RKO (cell line): ENCODE data around the gene SLC39A3.
"Not testable (repeated sequence)": the region's sequence is repeated elsewhere in the genome, so short reads cannot be mapped to it uniquely, and the experiment has no call there.

Source experiments
- DNase-seq: peaks from one replicate; pipeline ENCODE4 v3.0.0-alpha.2; 2016; ENCODE audit warnings: low spot score

Gene SLC39A3

DNA sequence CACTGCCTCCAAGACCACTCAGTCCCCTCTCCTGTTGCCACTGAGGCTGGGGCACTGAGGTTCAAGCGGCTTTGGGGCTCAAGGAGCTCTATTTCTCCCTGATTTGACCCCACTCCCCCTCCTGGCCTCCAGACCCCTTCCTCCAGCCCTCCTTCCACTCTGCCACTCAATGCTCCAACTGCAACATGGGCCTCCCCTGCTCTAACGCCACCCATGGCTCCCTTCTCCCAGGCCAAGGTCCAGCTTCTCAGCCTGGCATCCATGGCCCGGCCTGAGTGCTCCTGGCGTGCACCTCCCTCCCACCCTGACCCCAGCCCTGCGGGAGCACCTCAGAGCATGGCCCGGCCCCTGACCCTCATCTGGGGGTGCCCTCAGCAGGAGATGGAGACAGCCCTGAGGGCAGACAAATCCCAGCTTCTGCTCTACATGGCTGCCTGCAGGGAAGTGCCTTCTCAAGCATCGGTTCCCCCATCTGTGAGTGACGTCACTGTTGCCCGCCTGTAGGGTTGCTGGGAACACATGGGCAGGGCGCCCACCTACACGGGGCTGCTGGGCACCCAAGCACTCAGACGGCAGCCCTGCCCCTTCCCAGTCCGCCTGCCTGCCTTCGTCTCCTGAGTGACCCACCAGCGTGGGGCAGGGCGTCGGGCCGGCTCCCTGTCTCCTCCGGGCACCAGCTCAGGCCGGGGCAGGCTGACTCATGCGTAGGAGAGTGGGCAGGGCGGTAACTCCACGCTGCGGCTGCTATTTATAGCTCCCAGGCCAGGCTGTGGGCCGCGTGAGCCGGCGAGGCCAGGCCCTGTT is 17.1 kb downstream of the SLC39A3 start:
- DNase-seq = peak; percentile 64

GRCh38 chr19:2721570-2722540 is 18.0 kb downstream of the SLC39A3 start:
- no peak for DNase-seq

DNA sequence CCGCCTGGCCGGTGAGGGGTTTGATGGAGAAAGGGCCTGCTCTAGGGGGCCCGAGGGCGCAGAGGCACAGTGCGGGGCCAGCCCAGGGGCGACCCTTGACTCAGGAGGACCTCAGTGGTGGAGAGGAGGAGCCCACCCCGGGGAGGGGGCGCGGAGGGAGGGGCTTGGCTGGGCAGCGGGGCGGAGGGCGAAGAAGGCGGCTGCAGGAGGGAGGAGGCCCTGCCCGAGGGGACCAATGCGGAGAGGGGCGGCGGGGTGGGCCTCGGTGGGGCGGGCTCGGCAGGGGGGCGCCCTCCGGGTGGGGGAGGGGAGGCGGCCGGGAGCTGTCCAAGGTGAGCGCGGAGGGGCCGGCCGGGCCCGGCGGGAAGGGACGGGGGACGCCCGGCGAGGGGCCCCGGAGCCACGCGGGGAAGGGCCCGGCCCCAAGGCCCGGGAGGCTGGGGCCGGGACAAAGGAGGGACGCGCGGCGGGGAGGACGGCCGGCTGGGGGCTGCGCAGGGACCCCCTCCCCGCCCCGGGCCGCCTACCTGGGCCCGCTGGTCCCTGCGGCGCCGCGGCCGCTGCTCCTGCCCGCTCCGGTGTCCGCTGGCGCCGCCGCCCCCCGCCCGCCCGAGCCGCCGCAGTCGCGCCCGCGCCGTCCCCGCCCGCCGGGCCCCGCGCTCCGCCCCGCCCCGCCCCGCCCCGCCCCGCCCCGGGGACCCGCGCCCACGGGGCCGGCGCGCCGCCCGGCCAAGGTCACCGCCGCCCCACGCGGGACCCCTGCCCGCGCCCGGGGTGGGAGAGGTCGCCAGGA is 18.8 kb downstream of the SLC39A3 start, which contains the start of gene DIRAS1:
TSS of gene DIRAS1 (minus strand) at position 596 of the 793 bp plus-strand sequence. CDS start 3,566 bp downstream, outside the sequence.
- DNase-seq = no peak

- DNase-seq = peak; percentile 29
Measured at GRCh38 chr19:2719920-2720776, 19.7 kb downstream of the SLC39A3 start.

DNA sequence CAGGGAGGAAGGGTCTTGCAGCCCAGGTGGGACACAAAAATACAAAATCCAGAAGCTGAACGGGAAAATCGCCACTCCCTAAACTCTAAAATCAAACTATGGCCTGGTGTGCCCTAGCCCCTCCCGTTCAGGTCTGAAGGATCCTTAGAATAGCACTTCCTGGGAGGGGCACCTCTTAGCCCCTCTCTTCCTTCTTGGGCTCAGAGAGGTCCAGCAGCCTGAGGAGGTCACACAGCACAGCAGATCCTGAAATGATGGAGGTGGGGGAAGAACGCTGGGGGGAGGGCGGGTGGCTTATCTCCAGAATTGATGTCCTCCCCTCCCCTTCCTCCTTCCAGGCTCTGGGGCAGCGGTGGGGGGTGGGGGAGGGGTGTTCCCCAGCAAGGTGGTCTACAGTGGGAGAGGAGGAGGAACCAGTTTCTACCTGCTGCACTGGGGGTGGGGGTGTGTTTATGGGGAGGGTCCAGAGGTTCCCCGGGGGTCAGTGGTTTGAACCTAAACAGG is 20.5 kb downstream of the SLC39A3 start:
- DNase-seq = no peak

- no peak for DNase-seq
Measured at GRCh38 chr19:2717638-2718541, 21.9 kb downstream of the SLC39A3 start.

GRCh38 chr19:2716722-2717637 is 22.8 kb downstream of the SLC39A3 start:
- DNase-seq = no peak

DNA sequence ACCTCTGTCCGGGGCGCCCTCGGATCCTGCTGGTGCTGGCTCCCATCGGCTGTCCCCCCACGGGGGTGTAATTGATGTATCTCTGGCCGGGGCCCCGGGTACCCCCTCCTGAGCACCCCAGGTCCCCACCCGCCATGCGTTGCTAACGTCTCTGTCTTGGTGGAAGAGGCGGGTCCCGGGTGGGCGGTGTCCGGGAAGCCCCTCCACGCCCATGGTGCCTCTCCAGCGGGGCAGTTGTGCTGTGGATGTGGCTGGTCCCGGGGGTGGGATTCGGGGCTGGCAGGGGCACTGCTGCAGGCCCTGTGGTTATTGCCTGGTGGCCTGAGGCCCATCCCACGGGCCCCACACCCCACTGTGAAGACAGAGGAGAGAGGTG is 23.6 kb downstream of the SLC39A3 start:
- no peak for DNase-seq

DNA sequence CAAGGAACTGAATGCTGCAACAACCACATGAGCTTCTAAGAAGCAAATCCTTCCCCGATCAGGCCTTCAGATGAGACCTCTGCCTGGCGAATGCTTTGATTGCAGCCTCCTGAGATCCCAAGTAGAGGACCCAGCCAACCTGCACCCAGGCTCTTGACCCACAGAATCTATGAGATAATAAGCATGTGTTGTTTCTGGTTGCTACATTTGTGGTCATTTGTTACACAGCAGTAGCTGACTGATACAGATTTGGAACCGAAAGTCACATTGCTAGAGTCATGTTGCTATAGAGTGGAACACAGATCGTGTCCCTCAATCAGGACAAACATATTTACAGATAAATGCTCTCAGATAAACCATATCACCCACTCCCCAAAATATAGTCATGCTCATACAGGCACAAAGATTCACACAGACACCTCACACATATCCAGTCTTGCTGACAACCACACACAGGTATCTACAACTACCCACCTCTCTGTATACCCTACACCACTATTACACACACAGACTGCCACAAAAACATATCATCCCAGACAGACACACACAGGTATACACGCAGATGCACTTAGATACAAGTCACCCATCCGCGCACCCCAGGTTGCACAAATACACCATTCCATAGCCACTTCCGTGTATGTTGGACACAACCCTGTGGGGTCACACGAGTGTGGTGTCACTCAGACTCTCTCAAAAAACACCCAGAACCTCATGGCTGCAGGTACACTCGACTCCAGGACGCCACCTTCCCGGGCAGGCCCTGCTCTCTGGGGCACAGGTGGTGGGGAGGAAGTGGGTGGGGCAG is 24.1 kb downstream of the SLC39A3 start:
- no peak for DNase-seq

DNA sequence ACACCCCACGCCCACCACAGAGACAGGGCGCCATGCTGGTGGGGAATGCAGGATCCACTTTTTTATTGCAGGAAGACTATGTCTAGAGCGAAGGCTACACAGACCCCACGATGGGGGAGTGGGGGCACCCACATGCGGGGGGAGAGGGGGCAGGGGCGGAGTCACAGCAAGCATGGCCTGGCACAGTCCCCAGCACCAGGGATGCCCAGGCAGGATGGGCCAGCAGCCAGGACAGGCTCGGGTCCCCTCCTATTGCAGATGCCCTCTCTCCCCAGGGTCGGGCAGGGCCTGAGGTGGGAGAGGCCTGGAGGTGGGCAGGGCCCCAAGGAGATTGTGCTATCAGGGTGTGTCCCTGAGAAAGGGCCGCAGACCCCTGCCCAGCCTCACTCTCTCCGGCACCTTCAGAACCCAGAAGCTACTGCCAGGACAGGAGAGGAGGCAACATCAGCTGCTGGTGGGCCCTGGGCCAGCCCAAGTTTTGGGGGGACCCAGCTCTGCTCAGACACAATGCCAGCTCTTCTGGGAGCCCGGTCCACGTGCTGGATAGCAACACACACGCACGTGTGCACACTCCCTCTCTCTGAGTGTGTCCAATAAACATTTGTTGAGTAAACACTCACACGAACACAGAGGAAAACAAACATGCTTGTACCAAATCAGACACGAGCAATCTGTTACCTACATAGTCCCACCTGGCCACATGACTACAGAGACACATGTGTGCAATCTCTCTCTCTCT is 25.1 kb downstream of the SLC39A3 start:
- DNase-seq = no peak

DNA sequence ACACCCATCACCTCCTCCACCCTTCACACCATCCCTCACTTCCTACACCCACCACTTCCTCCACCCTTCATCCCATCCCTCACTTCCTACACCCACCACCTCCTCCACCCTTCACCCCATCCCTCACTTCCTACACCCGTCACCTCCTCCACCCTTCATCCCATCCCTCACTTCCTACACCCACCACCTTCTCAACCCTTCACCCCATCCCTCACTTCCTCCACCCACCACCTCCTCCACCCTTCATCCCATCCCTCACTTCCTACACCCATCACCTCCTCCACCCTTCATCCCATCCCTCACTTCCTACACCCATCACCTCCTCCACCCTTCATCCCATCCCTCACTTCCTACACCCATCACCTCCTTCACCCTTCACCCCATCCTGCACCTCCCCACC is 25.7 kb downstream of the SLC39A3 start:
- DNase-seq = not testable (repeated sequence)

DNA sequence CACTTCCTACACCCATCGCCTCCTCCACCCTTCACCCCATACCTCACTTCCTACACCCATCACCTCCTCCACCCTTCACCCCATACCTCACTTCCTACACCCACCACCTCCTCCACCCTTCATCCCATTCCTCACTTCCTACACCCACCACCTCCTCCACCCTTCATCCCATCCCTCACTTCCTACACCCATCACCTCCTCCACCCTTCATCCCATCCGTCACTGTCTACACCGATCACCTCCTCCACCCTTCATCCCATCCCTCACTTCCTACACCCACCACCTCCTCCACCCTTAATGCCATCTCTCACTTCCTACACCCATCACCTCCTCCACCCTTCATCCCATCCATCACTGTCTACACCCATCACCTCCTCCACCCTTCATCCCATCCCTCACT is 26.6 kb downstream of the SLC39A3 start:
- DNase-seq = not testable (repeated sequence)

DNA sequence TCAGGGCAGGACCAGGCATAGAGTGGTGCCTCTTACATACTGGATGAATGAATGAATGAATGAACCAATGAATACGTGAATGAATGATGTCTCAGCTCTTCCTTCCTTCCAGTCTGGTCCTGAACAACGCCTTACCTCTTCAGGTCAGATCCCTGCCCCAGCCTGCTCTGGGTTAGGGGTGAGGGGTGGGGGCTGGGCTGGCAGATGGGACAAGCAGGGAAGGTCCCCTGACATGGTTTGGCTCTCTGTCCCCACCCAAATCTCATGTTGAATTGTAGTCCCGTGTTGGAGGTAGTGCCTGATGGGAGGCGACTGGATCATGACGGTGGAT is 28.0 kb downstream of the SLC39A3 start:
- DNase-seq = no peak

DNA sequence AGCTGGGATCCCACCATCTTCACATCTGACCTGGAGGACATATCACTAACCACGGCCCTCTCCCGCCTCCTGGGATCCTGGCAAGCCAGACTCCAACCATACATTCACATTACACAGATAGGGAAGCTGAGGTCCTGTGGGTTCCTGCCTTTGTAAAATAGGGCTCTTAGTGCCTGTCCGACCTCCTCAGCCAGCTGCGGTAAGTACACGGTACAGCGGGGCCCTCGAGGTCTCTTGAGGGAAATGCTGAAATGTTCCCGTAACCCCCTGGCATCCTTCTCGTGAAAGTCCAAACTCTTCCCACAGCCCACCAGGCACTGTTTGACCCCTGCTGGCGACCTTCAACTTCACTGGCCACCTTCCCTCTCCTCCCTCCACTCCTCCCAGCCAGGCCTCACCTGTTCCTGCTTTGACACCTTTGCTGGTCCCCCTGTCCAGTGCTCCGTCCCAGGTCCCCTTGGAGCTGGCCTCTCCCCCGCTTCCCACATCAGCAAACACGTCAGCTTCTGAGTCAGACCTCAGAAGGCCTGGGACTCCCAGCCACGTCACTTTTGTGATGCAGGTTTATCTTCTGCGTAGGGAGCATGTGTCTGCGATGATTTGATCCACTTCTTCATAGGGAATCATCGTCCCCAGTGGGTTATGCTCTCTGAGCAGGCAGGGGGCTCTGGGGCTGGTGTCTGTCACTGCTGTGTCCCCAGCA is 28.5 kb downstream of the SLC39A3 start:
- DNase-seq = peak; percentile 74

DNA sequence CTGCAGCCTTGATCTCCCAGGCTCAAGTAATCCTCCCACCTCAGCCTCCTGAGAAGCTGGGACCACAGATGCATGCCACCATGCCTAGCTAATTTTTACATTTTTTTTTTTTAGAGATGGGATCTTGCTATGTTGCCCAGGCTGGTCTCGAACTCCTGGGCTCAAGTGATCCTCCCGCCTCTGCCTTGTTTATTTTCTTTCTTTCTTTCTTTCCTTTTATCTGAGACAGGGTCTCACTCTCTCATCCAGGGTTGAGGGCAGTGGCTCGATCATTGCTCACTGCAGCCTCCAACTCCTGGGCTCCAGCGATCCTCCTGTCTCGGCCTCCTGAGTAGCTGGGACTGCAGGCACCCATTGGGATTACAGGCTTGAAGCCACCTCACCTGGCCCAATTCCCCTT is 33.6 kb downstream of the SLC39A3 start:
- no peak for DNase-seq

DNA sequence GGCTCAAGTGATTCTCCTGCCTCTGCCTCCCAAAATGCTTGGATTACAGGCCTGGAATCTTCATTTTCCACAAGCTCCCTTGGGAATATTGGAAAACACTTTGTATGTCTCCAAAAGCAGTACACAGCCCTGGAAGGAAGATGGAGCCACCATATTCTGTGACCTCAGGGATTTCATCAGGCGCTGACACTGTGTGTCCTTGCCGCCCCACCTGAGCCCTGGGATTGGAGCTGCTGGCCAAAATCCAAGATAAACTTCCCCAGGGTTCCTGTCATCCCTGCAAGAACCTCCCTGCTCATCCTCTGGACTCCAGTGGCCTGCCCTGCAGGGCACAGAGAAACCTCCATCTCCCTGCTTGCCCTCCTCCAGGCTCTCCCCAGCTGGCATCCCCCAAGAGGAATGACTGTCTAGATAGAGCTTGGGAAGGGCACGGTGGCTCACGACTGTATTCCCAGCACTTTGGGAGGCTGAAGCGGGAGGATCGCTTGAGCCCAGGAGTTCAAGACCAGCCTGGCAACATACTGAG is 36.1 kb downstream of the SLC39A3 start:
- DNase-seq = no peak
